Thymus (tissue), 11 donors: ENCODE measurements around the gene CDH4. TPM values are rescaled to one million over a fixed set of nuclear protein-coding genes. Genes with fewer than 3 reads are reported as not detected.

Source experiments
- DNase-seq, 9 donors: peaks; one replicate each; pipeline ENCODE4 v3.0.0-alpha.2; 2013; ENCODE audit warnings: low spot score in 9 of 9, low read depth in 6 of 9, missing footprints in 1 of 9
- H3K27ac ChIP-seq, 2 donors: one replicate each; pipeline ENCODE4 v1.5.1; 2013; ENCODE audit warnings: control low read depth in 1 of 2, low read depth in 1 of 2, low read length in 1 of 2, mild to moderate bottlenecking in 1 of 2, moderate library complexity in 1 of 2
- H3K27me3 ChIP-seq, 2 donors: one replicate each; pipeline ENCODE4 v1.5.1; 2013; ENCODE audit warnings: low read length in 1 of 2; ENCODE audit not compliant: control insufficient read depth in 2 of 2, insufficient read depth in 1 of 2
- H3K36me3 ChIP-seq, 2 donors: one replicate each; pipeline ENCODE4 v1.5.1; 2013; ENCODE audit warnings: low read length in 1 of 2, mild to moderate bottlenecking in 1 of 2, moderate library complexity in 1 of 2; ENCODE audit not compliant: control insufficient read depth in 2 of 2, insufficient read depth in 2 of 2
- H3K4me1 ChIP-seq, 2 donors: one replicate each; pipeline ENCODE4 v1.5.1; 2013; ENCODE audit warnings: low read length in 2 of 2; ENCODE audit not compliant: control insufficient read depth in 2 of 2, insufficient read depth in 2 of 2
- H3K4me3 ChIP-seq, 2 donors: one replicate each; pipeline ENCODE4 v1.5.1; 2013; ENCODE audit warnings: low read length in 2 of 2, control low read depth in 1 of 2, mild to moderate bottlenecking in 1 of 2
- H3K9me3 ChIP-seq, 2 donors: one replicate each; pipeline ENCODE4 v1.5.1; 2013; ENCODE audit warnings: low read length in 1 of 2, mild to moderate bottlenecking in 1 of 2; ENCODE audit not compliant: control insufficient read depth in 2 of 2, insufficient read depth in 1 of 2
- WGBS: extraction: QIAGEN DNeasy Blood & Tissue Kit; methylation state at CpG from one replicate; pipeline ENCODE4 v1.1.7; 2013; 5-methylcytosine and 5-hydroxymethylcytosine counted together
- polyA plus RNA-seq: library from polyadenylated mRNA; stranded (reverse); fragments of 200-250 nt; gene quantifications from one replicate; pipeline ENCODE4 v1.2.3, GENCODE V29; 2013
- total RNA-seq: library from RNA; stranded (reverse); fragments of 120-200 nt; gene quantifications from one replicate; pipeline ENCODE4 v1.2.4, GENCODE V29; 2013
- donor health status: healthy.

Gene CDH4
- total and polyA plus RNA-seq, 2 donors, result 0.34 to 0.61 TPM

DNA sequence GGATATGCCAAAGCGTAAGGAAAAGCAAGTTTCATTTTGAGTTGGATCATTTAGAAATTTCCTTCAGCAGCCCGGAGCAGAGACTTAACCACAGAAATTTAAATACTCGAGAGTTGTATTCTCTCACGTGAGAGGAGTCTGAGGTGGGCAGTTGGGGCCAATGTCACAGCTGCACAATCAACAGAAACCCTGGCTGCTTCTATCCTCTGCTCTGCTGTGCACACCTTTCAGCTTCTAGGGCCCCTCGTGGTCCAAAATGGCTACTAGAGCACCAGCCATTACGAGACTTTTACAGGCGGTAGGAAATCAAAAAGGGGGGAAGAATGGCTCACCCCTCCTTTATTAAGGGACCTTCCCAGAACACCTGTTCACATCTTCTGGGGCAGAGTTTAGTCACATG, 659.8 kb downstream of the CDH4 start:
- no peak for DNase-seq
- Histone ChIP-seq H3K27me3 (no peaks in the 10 kb centered on the region), H3K4me1 (no peaks in the 10 kb centered on the region), H3K4me3 (no peak overlapping the region), H3K27ac (no peak overlapping the region), H3K36me3 (no peaks in the 10 kb centered on the region), H3K9me3 (peaks cover 0 to 5% of the 10 kb centered on the region in 2 donors)
- WGBS, result 56% methylated on average over 7 of the region's 7 CpGs

DNA sequence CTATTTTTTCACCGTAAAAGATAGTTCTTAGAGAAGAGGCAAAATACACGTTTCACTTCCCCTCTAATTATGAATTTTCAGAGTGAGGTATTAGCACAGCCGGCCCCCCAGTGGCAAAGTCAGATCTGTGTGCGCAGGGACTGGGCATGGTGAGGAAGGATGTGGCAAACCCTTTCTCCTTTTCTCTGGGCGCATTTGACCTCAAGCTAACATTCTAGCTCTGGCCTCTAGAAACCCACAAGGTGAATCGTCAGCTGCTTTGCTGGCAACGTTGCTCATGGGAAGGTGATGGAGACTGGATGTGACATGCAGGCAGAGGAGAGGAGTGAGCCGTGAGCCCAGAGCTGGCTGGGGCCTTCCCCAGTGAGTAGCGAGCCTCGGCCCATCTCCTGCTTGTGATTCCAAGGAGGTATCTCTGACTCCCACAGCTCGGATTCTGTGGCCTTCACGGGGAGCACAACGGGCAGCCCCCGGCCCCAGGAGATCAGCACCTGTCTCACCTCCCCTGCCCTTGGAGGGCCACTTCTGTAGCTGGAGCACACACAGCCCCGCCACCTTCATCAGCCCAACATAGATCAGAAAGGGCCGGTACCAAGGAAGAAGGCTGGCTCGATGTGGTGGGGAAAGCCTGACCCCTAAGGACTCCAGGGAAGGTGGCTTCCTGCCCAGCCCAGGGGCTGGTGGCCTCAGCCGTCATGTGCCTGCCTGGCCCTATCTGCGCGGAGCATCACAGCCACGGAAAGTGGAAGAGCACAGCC, 660.8 kb downstream of the CDH4 start:
- DNase-seq, result no peak

DNA sequence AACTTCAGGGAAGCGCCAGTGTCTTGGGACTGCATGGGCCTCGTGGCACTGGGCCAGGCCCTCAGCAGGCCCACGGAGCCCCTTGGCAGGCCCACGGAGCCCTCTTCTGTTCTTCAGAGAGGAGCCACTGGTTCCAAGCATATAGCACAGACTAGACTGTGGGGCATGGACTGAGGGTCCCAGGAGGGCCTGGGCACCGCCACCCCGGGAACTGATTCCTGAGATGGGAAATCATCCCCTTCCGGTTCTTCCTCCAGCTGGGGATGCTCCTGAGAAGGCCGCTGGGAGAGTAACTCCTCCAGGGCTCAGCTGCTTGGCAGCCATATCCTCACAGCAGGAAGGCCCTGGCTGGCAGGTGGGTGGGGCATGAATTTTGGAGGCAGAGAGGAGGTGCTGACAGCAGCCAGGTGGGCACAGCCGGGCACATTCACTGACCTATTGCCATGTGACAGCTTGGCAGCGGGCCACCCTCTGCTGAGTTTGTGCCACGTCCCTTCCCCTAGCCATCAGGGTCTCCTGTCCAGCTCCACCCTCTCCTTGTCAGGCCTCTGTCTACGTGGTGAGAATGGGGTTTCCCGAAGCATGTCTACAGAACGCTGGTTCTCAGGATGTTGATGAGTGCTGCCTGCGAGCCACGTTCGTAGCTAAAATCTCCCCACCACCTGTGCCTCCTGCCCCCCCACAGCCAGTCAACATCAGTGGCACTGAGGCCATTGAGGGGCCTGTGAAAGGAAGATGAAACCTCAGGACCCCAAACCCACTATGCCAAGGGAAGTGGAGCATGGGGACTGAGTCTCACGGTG, 661.6 kb downstream of the CDH4 start:
- Histone ChIP-seq H3K4me3 (no peak overlapping the region), H3K36me3 (no peaks in the 10 kb centered on the region), H3K27ac (no peak overlapping the region), H3K27me3 (no peaks in the 10 kb centered on the region), H3K4me1 (no peaks in the 10 kb centered on the region), H3K9me3 (peaks cover 0 to 3% of the 10 kb centered on the region in 2 donors)
- DNase-seq, result no peak
- 77% methylated on average over 18 of the region's 18 CpGs for WGBS

More for the DNA sequence above, 660.8 kb downstream of the CDH4 start:
- H3K36me3 ChIP-seq, result no peaks in the 10 kb centered on the region
- H3K27ac ChIP-seq, result no peak overlapping the region
- H3K27me3 ChIP-seq, result no peaks in the 10 kb centered on the region
- no peak overlapping the region for H3K4me3 ChIP-seq
- WGBS, result 59% methylated on average over 21 of the region's 21 CpGs
- H3K9me3 ChIP-seq, result peaks cover 0 to 5% of the 10 kb centered on the region in 2 donors
- H3K4me1 ChIP-seq, result no peaks in the 10 kb centered on the region

DNA sequence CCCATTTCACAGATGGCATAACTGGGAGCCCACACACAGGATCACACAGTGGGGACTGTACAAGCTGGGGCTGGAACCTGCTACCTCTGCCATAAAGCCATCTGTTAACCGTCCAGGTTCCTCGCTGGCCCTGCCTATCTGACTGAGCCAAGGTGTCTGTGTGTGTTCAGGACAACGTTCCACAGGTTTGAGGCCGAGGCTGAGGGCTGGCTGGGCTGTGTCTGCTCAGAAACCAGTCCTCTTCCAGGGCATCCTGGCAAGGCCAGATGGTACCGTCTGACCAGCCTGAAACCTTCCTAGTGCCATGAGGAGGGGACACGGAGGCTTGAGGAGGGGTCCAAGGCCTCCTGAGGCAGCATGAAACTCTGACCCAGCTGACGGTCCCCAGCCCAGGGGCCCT, 663.0 kb downstream of the CDH4 start:
- Histone ChIP-seq H3K9me3 (peaks cover 4 to 10% of the 10 kb centered on the region in 2 donors), H3K27me3 (no peaks in the 10 kb centered on the region), H3K4me3 (no peak overlapping the region), H3K4me1 (no peaks in the 10 kb centered on the region), H3K27ac (no peak overlapping the region), H3K36me3 (no peaks in the 10 kb centered on the region)
- DNase-seq, result no peak
- 94% methylated on average over 7 of the region's 7 CpGs for WGBS

DNA sequence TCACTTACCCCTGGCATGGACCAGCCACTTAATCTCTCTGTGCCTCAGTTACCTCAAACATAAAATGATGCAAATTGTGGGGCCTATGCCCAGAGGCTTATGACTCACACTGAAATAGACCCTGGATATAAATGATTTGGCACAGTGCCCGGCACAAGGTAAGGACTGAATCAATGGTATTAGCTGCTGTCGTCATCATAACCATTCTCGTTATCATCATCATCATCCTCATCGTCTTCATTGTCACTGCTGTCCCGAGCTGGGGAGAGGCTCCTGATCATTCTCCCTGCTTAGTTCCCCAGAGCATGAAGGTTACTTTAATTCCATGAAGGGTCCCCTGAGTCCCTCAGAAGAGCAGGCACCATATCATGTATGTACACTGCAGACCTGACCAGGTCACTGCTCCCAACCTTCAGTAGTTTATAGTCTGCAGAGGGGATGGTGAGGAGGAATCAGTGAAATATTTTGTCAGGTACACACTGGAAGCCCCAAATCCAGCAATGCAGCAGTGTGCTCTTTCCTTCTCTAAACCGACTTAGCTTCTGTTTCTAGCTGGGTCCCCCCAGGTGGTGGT, 664.3 kb downstream of the CDH4 start:
- no peak overlapping the region for H3K4me3 ChIP-seq
- H3K9me3 ChIP-seq, result peaks cover 1 to 13% of the 10 kb centered on the region in 2 donors
- no peak overlapping the region for H3K27ac ChIP-seq
- 94% methylated on average over 6 of the region's 6 CpGs for WGBS
- H3K36me3 ChIP-seq, result no peaks in the 10 kb centered on the region
- DNase-seq, result no peak
- no peaks in the 10 kb centered on the region for H3K27me3 ChIP-seq
- H3K4me1 ChIP-seq, result no peaks in the 10 kb centered on the region

DNA sequence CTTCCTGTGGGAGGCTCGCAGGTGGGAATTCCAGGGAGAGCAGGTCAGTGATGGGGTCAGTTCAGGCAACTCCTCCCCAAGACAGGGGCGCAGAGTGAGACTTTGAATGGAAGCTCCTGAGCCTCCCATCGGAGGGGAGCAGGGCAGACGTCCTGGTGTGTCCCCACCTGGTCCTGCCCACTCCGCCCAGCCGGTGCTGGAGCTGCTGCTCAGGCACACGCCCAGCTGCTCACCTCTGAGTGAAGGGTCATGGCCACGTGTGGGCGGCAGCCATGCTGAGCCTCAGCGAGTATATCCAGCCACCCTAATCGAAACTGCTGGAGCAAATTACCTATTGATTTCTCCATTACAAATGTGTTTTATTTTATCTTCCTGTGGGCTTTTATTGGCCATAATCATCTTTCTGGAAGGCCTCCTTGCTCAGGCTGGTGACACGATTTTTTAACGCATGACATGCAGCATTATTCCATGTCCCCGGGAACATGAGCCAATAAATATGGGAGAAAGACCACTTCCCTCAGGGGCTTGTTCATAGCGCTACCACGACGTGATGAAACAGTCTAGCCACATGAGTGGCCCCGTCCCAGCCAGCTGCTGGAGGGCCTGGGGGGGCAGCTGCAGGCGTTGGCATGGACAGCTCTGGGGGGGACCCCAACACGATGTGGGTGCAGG, 665.5 kb downstream of the CDH4 start:
- Histone ChIP-seq H3K9me3 (peaks cover 1 to 13% of the 10 kb centered on the region in 2 donors), H3K4me1 (no peaks in the 10 kb centered on the region), H3K27me3 (no peaks in the 10 kb centered on the region), H3K36me3 (no peaks in the 10 kb centered on the region), H3K27ac (no peak overlapping the region), H3K4me3 (no peak overlapping the region)
- DNase-seq, result no peak
- WGBS, result 93% methylated on average over 20 of the region's 20 CpGs

DNA sequence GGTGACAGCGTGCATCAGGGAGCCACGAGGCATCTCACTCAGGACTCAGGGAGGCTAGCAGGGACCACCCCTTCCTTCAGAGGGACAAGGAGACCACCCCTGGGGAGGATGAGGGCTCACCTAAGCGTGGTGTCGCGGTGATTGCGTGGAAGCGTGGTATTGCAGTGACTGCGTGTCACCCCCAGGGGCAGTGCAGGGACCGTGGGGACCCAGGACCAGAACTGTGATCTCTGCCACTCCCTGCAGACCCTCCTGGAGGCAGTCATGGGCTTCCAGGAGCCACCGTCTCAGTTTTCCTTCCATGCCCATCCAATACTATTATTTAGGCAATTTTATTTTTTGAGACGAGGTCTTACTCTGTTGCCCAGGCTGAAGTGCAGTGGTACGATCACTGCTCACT, 666.5 kb downstream of the CDH4 start:
- no peaks in the 10 kb centered on the region for H3K27me3 ChIP-seq
- H3K27ac ChIP-seq, result no peak overlapping the region
- WGBS, result 96% methylated on average over 12 of the region's 12 CpGs
- no peaks in the 10 kb centered on the region for H3K4me1 ChIP-seq
- H3K36me3 ChIP-seq, result no peaks in the 10 kb centered on the region
- no peak overlapping the region for H3K4me3 ChIP-seq
- DNase-seq, result no peak
- H3K9me3 ChIP-seq, result peaks cover 1 to 13% of the 10 kb centered on the region in 2 donors

DNA sequence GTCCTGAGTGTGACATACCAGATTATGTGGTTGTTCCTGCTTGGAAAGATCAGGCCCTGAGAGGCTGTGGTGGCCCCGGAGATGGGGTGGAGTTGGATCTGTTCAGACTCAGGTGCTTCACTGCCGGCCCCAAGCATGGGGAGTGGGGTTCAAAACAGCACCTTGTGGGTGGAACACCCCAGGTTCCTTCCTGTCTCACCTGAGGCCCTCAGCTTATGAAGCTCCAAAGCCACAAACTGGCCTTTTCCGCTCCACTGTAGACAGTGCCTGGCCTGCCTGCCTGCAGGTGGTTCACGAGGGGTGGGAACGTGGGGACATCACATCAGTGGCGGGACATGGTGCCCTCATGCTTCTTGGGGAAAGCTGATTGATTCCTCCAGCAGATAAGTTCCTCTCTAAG, 667.2 kb downstream of the CDH4 start:
- DNase-seq, result no peak
- WGBS, result 97% methylated on average over 6 of the region's 6 CpGs
- no peak overlapping the region for H3K4me3 ChIP-seq
- peaks cover 1 to 13% of the 10 kb centered on the region in 2 donors for H3K9me3 ChIP-seq
- no peaks in the 10 kb centered on the region for H3K4me1 ChIP-seq
- H3K27ac ChIP-seq, result no peak overlapping the region
- H3K36me3 ChIP-seq, result no peaks in the 10 kb centered on the region
- H3K27me3 ChIP-seq, result no peaks in the 10 kb centered on the region
